Stimulated activated CD4-positive, alpha-beta T cell treated with anti-CD3 and anti-CD28 coated beads, Interleukin-2, amount 100 ng/mL, for 48 hours (primary cell): ENCODE data around the gene ZNF764.
"Not testable (repeated sequence)": the region's sequence is repeated elsewhere in the genome, so short reads cannot be mapped to it uniquely, and the experiment has no call there.

Experiments
- DNase-seq, 2 donors: peaks; one replicate each; pipeline ENCODE4 v3.0.0-alpha.2; 2020

ZNF764 gene

GRCh38 chr16:30557957-30558788 lies at the start of gene ZNF764:
TSS of gene ZNF764 (minus strand) at chr16:30558374. CDS start at chr16:30558182, 192 bp downstream.
- peak; percentile 95 to 96 for DNase-seq

DNA sequence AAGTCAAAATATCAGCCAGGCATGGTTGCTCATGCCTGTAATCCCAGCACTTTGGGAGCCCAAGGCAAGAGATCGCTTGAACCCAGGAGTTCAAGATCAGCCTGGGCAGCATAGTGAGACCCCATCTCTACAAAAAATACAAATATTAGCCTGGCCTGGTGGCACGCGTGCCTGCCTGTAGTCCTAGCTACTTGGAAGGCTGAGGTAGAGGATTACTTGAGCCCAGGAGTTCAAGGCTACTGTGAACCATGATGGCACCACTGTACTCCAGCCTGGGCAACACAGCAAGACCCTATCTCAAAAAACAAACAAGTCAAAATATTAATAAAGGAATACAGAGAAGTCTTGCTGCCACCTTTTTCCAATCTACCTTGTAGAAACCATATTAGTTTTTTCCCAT lies 47.8 kb upstream of the ZNF764 start:
- no peak for DNase-seq

DNA sequence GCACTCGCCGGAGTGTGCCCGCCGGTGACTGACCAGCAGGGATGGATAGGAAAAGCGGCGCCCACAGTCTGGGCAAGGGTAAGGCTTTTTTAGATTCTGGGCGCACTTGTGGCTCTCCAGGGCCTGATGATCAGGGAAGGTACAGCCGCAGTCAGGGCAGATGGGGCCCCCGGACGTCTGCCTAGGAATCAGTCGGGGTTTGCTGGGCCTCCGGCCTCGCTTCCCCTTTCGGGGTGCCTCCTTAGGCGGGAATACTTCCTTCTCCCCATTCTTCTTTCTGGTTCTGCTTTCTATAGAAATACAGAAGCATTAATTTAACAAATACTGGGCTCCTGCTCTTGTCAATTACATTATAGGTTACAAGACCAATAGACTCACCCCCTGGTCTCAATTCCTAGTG lies 47.0 kb upstream of the ZNF764 start:
- no peak for DNase-seq

- no peak for DNase-seq
Measured at GRCh38 chr16:30604316-30604947, 46.3 kb upstream of the ZNF764 start.

- DNase-seq = no peak
Measured at GRCh38 chr16:30603945-30604315, 45.8 kb upstream of the ZNF764 start.

GRCh38 chr16:30602616-30603277 lies 44.6 kb upstream of the ZNF764 start:
- DNase-seq = no peak

- DNase-seq = no peak
Measured at GRCh38 chr16:30601966-30602365, 43.8 kb upstream of the ZNF764 start.

GRCh38 chr16:30600929-30601328 lies 42.8 kb upstream of the ZNF764 start:
- DNase-seq = no peak

- no peak for DNase-seq
Measured at GRCh38 chr16:30600215-30600614, 42.0 kb upstream of the ZNF764 start.

DNA sequence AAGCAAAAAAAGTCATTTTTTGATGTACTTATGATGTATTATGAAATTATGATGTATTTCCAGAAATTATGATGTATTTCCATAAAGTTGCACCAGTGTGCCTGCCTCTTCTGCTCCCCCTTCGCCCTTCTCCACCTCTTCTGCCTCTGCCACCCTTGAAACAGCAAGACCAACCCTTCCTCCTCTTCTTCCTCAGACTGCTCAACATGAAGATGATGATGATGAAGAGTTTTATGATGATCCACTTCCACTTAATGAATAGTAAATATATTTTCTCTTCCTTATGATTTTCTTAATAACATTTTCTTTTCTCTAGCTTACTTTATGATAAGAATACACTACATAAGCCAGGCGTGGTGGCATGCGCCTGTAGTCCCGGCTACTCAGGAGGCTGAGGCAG lies 34.7 kb upstream of the ZNF764 start:
- no peak for DNase-seq

GRCh38 chr16:30590869-30591268 lies 32.7 kb upstream of the ZNF764 start:
- not testable (repeated sequence) for DNase-seq

DNA sequence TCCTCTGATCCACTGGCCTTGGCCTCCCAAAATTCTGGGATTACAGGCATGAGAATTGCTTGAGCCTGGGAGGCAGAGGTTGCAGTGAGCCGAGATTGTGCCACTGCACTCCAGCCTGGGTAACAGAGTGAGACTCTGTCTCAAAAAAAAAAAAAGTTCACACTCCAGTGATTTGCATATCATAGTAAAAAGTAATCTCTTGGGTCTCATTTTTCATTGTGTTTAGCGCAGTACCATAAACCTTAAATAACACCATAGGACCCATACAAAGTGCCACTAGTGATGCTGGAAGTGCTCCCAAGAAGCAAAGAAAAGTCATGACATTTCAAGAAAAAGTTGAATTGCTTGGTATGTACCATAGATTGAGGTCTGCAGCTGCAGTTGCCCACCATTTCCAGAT lies 31.4 kb upstream of the ZNF764 start:
- not testable (repeated sequence) for DNase-seq

DNA sequence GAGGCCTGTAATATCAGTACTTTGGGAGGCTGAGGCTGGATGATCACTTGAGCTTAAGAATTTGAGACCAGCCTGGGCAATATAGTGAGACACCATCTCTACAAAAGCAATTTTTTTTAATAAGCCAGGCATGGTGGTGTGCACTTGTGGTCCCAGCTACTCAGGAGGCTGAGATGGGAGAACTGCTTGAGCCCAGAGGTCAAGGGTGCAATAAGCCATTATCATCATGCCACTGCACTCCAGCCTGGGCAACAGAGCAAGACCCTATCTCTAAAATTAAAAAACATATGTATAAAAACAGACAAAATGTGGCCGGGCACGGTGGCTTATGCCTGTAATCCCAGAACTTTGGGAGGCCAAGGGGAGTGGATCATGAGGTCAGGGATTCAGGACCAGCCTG lies 30.5 kb upstream of the ZNF764 start:
- DNase-seq = no peak

- peak; percentile 82 to 87 for DNase-seq
Measured at GRCh38 chr16:30585400-30586191, 27.4 kb upstream of the ZNF764 start, which contains the start of gene ZNF785. TSS of gene ZNF785 (minus strand) at chr16:30585697. CDS start at chr16:30585611, 86 bp downstream.

- no peak for DNase-seq
Measured at GRCh38 chr16:30585022-30585399, 26.8 kb upstream of the ZNF764 start.

GRCh38 chr16:30582611-30583340 lies 24.6 kb upstream of the ZNF764 start:
- DNase-seq = no peak

- DNase-seq = no peak
Measured at GRCh38 chr16:30581457-30581856, 23.3 kb upstream of the ZNF764 start.

DNA sequence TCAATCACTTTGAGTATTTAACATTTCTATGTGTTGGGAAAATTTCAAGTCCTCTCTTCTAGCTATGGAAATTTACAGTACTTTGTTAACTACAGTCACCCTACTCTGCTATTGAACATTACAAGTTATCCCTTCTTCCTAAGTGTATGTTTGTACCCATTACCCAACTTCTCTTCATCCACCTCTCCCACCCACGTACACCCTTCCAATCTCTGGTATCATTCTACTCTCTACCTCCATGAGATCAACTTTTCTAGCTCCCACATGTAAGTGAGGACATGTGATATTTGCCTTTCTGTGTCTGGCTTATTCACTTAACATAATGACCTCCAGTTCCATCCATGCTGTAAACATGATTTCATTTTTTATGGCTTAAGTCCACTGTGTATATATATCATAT lies 16.5 kb upstream of the ZNF764 start:
- DNase-seq = no peak

- peak; percentile 84 to 85 for DNase-seq
Measured at GRCh38 chr16:30571445-30572322, 13.5 kb upstream of the ZNF764 start, which contains the start of gene ZNF688. TSS of gene ZNF688 (minus strand) at chr16:30571714. CDS start at chr16:30571629, 85 bp downstream.

GRCh38 chr16:30570636-30571444 lies 12.7 kb upstream of the ZNF764 start:
- no peak for DNase-seq
